ENCODE measurements around the gene PFDN1.

Gene PFDN1

DNA sequence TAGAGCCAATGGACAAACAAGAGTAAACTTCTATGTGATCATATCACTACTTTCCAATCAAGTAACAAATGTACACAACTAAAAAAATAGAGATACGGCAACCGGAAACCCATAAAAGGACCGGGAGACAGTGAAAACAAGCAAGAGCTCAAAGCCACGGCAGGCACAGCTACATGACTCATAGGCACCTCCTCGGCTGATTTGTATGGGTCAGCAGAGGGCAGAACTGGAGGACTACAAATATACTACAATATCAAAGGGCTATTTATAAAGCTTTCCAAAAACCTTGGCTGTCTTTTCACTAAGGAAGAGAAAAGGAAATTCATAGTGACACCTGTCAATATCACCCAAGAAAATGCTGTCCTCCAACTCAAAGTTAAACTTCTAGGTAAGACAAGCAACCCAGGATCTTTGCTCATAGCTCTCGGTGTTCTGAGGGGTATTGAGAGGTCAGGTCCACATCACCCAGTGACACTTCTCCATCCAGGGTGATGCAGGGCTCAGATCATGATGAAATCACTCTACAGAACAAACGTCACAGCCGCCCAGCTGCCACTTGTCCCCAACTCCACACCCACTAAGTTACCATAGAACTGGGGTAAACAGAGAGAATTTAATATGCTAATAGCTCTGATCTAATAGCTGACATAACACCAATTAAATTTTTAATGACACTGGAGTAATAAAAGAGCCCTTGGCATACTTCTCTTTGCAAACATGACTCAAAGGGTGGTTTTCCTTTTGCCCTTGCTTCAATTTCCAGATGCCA, 41.3 kb downstream of the PFDN1 start:
- Histone ChIP-seq H3K27ac (ENCODE audit: low read length) (no peak overlapping the region), H3K4me1 (ENCODE audit: control insufficient read depth, insufficient read depth, low read length) (no peaks in the 10 kb centered on the region), H3K9me3 (ENCODE audit: control insufficient read depth, insufficient read depth, low read length) (no peaks in the 10 kb centered on the region), H3K27me3 (ENCODE audit: control insufficient read depth, insufficient read depth, low read length) (no peaks in the 10 kb centered on the region), H3K4me3 (ENCODE audit: low read length) (no peak overlapping the region), H3K36me3 (ENCODE audit: control insufficient read depth, insufficient read depth, low read length) (no peaks in the 10 kb centered on the region)
- DNase-seq (ENCODE audit: low read depth, low spot score): no peak
- no CpG with 5 or more reads among the region's 8 CpGs for WGBS (ENCODE audit: insufficient coverage, insufficient read length)

DNA sequence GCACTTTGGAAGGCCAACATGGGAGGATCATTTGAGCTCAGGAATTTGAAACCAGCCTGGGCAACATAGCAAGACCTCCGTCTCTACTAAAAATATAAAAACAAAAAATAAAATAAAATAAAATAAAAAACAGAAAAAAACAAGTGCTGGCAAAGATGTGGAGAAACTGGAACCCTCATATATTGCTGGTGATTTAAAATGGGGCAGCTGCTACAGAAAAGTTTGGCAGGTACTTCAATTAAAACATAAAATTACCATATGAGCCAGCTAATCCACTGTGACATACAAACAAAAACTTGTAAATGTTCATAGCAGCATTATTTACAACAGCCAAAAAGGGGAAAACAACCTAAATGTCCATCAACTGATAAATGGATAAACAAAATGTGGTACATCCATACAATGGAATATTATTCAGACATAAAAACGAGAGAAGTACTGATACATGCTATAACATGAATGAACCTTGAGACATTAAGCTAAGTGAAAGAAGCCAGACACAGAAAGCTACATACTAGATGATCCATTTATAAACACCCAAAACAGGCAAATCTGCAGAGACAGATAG, 42.7 kb downstream of the PFDN1 start:
- WGBS (ENCODE audit: insufficient coverage, insufficient read length): no CpG with 5 or more reads among the region's 2 CpGs
- DNase-seq (ENCODE audit: low read depth, low spot score): no peak
- Histone ChIP-seq H3K9me3 (ENCODE audit: control insufficient read depth, insufficient read depth, low read length) (no peaks in the 10 kb centered on the region), H3K36me3 (ENCODE audit: control insufficient read depth, insufficient read depth, low read length) (no peaks in the 10 kb centered on the region), H3K4me1 (ENCODE audit: control insufficient read depth, insufficient read depth, low read length) (no peaks in the 10 kb centered on the region), H3K4me3 (ENCODE audit: low read length) (no peak overlapping the region), H3K27me3 (ENCODE audit: control insufficient read depth, insufficient read depth, low read length) (no peaks in the 10 kb centered on the region), H3K27ac (ENCODE audit: low read length) (no peak overlapping the region)

GRCh38 chr5:140259500-140259899, 43.4 kb downstream of the PFDN1 start:
- Histone ChIP-seq H3K4me1 (ENCODE audit: control insufficient read depth, insufficient read depth, low read length) (no peaks in the 10 kb centered on the region), H3K27ac (ENCODE audit: low read length) (no peak overlapping the region), H3K27me3 (ENCODE audit: control insufficient read depth, insufficient read depth, low read length) (no peaks in the 10 kb centered on the region), H3K36me3 (ENCODE audit: control insufficient read depth, insufficient read depth, low read length) (no peaks in the 10 kb centered on the region), H3K9me3 (ENCODE audit: control insufficient read depth, insufficient read depth, low read length) (no peaks in the 10 kb centered on the region), H3K4me3 (ENCODE audit: low read length) (no peak overlapping the region)
- WGBS (ENCODE audit: insufficient coverage, insufficient read length): no CpG with 5 or more reads among the region's 2 CpGs
- DNase-seq (ENCODE audit: low read depth, low spot score): no peak

DNA sequence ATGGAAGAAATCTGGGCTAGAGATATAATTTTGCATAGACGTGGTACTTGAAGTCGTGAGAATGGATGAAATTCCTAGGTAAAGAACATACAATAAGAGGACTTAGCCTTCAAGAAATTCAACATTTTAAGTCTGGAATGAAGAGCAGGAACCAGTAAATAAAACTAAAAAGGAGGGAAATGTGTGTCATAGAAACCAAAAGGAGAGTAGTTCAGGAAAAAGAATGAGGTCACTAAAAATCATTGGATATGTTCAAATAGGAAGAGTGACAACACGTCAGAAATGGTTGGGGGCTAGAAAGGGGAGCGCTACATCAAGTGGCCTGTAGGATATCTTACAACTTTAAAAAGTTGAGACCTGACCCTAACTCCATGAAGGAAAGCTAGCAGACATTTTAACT, 44.0 kb downstream of the PFDN1 start:
- no peak for DNase-seq (ENCODE audit: low read depth, low spot score)
- no peak overlapping the region for H3K4me3 ChIP-seq (ENCODE audit: low read length)
- no peaks in the 10 kb centered on the region for H3K4me1 ChIP-seq (ENCODE audit: control insufficient read depth, insufficient read depth, low read length)
- no peaks in the 10 kb centered on the region for H3K27me3 ChIP-seq (ENCODE audit: control insufficient read depth, insufficient read depth, low read length)
- WGBS (ENCODE audit: insufficient coverage, insufficient read length): no CpG with 5 or more reads among the region's 4 CpGs
- H3K27ac ChIP-seq (ENCODE audit: low read length): no peak overlapping the region
- H3K9me3 ChIP-seq (ENCODE audit: control insufficient read depth, insufficient read depth, low read length): no peaks in the 10 kb centered on the region
- H3K36me3 ChIP-seq (ENCODE audit: control insufficient read depth, insufficient read depth, low read length): no peaks in the 10 kb centered on the region

GRCh38 chr5:140258016-140258415, 44.9 kb downstream of the PFDN1 start:
- no peaks in the 10 kb centered on the region for H3K4me1 ChIP-seq (ENCODE audit: control insufficient read depth, insufficient read depth, low read length)
- no peaks in the 10 kb centered on the region for H3K36me3 ChIP-seq (ENCODE audit: control insufficient read depth, insufficient read depth, low read length)
- no peak overlapping the region for H3K27ac ChIP-seq (ENCODE audit: low read length)
- H3K27me3 ChIP-seq (ENCODE audit: control insufficient read depth, insufficient read depth, low read length): no peaks in the 10 kb centered on the region
- no CpG with 5 or more reads among the region's 3 CpGs for WGBS (ENCODE audit: insufficient coverage, insufficient read length)
- DNase-seq (ENCODE audit: low read depth, low spot score): no peak
- no peak overlapping the region for H3K4me3 ChIP-seq (ENCODE audit: low read length)
- no peaks in the 10 kb centered on the region for H3K9me3 ChIP-seq (ENCODE audit: control insufficient read depth, insufficient read depth, low read length)

GRCh38 chr5:140256726-140257125, 46.2 kb downstream of the PFDN1 start:
- no peaks in the 10 kb centered on the region for H3K9me3 ChIP-seq (ENCODE audit: control insufficient read depth, insufficient read depth, low read length)
- H3K4me3 ChIP-seq (ENCODE audit: low read length): no peak overlapping the region
- DNase-seq (ENCODE audit: low read depth, low spot score): no peak
- H3K36me3 ChIP-seq (ENCODE audit: control insufficient read depth, insufficient read depth, low read length): no peaks in the 10 kb centered on the region
- H3K27me3 ChIP-seq (ENCODE audit: control insufficient read depth, insufficient read depth, low read length): no peaks in the 10 kb centered on the region
- WGBS (ENCODE audit: insufficient coverage, insufficient read length): 100% methylated on average over 2 of the region's 6 CpGs
- H3K27ac ChIP-seq (ENCODE audit: low read length): no peak overlapping the region
- H3K4me1 ChIP-seq (ENCODE audit: control insufficient read depth, insufficient read depth, low read length): 0 out of 2 replicates have a peak, but pooled peaks cover 2% of the 10 kb centered on the region

- Histone ChIP-seq H3K27ac (ENCODE audit: low read length) (no peak overlapping the region), H3K4me3 (ENCODE audit: low read length) (no peak overlapping the region), H3K4me1 (ENCODE audit: control insufficient read depth, insufficient read depth, low read length) (0 out of 2 replicates have a peak, but pooled peaks cover 2% of the 10 kb centered on the region), H3K27me3 (ENCODE audit: control insufficient read depth, insufficient read depth, low read length) (no peaks in the 10 kb centered on the region), H3K36me3 (ENCODE audit: control insufficient read depth, insufficient read depth, low read length) (no peaks in the 10 kb centered on the region), H3K9me3 (ENCODE audit: control insufficient read depth, insufficient read depth, low read length) (no peaks in the 10 kb centered on the region)
- no CpG with 5 or more reads among the region's 4 CpGs for WGBS (ENCODE audit: insufficient coverage, insufficient read length)
- DNase-seq (ENCODE audit: low read depth, low spot score): no peak
These were observed 47.3 kb downstream of the PFDN1 start for GRCh38 chr5:140255460-140256157.

- Histone ChIP-seq H3K27me3 (ENCODE audit: control insufficient read depth, insufficient read depth, low read length) (no peaks in the 10 kb centered on the region), H3K36me3 (ENCODE audit: control insufficient read depth, insufficient read depth, low read length) (no peaks in the 10 kb centered on the region), H3K27ac (ENCODE audit: low read length) (no peak overlapping the region), H3K4me1 (ENCODE audit: control insufficient read depth, insufficient read depth, low read length) (0 out of 2 replicates have a peak, but pooled peaks cover 2% of the 10 kb centered on the region), H3K4me3 (ENCODE audit: low read length) (no peak overlapping the region), H3K9me3 (ENCODE audit: control insufficient read depth, insufficient read depth, low read length) (no peaks in the 10 kb centered on the region)
- no CpG with 5 or more reads among the region's 4 CpGs for WGBS (ENCODE audit: insufficient coverage, insufficient read length)
- no peak for DNase-seq (ENCODE audit: low read depth, low spot score)
These were observed 48.9 kb downstream of the PFDN1 start for GRCh38 chr5:140253985-140254384.

DNA sequence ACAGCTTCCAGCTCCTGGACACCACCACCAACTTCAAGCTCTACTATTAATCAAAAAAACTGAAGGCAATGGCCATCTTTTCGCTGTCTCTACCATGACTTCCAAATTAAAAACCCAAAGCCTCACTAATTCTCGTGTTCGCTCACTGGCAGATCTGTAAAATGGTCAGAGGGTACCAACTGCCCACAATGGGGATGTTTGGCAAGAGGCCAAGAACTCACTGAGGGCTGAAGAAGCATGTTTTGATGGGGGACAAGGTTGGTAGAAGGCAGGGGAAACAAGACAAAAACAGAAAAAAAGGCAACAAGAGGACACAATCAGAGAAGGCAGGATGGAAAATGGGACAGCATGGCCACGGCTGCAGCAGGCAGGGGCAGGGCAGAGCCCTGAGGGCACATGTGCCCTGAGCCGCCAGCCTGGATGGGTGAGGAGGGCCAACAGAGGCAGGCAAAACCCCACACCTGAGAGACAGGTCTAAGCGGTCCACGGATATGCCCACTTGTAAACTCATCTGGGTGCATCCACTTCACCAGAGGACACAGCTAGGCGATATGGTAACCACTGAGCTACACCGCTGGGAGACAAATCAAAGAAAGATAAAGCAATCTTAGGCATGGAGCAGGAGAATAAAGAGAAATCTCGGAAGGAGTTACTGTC, 50.3 kb downstream of the PFDN1 start:
- WGBS (ENCODE audit: insufficient coverage, insufficient read length): no CpG with 5 or more reads among the region's 10 CpGs
- DNase-seq (ENCODE audit: low read depth, low spot score): no peak

GRCh38 chr5:140251527-140251973, 51.4 kb downstream of the PFDN1 start:
- H3K4me3 ChIP-seq (ENCODE audit: low read length): no peak overlapping the region
- no peak overlapping the region for H3K27ac ChIP-seq (ENCODE audit: low read length)
- H3K36me3 ChIP-seq (ENCODE audit: control insufficient read depth, insufficient read depth, low read length): no peaks in the 10 kb centered on the region
- H3K9me3 ChIP-seq (ENCODE audit: control insufficient read depth, insufficient read depth, low read length): no peaks in the 10 kb centered on the region
- H3K4me1 ChIP-seq (ENCODE audit: control insufficient read depth, insufficient read depth, low read length): 0 out of 2 replicates have a peak, but pooled peaks cover 2% of the 10 kb centered on the region
- H3K27me3 ChIP-seq (ENCODE audit: control insufficient read depth, insufficient read depth, low read length): no peaks in the 10 kb centered on the region
- WGBS (ENCODE audit: insufficient coverage, insufficient read length): no CpG with 5 or more reads among the region's 5 CpGs
- no peak for DNase-seq (ENCODE audit: low read depth, low spot score)

More for the DNA sequence above, 50.3 kb downstream of the PFDN1 start:
- H3K27ac ChIP-seq (ENCODE audit: low read length): no peak overlapping the region
- H3K4me3 ChIP-seq (ENCODE audit: low read length): no peak overlapping the region
- 0 out of 2 replicates have a peak, but pooled peaks cover 2% of the 10 kb centered on the region for H3K4me1 ChIP-seq (ENCODE audit: control insufficient read depth, insufficient read depth, low read length)
- H3K36me3 ChIP-seq (ENCODE audit: control insufficient read depth, insufficient read depth, low read length): no peaks in the 10 kb centered on the region
- H3K9me3 ChIP-seq (ENCODE audit: control insufficient read depth, insufficient read depth, low read length): no peaks in the 10 kb centered on the region
- no peaks in the 10 kb centered on the region for H3K27me3 ChIP-seq (ENCODE audit: control insufficient read depth, insufficient read depth, low read length)

All from iPS DF 6.9 (cell line).